Left lobe of liver (tissue), 2 donors: ENCODE measurements around the gene ZNF26. TPM values are rescaled to one million over a fixed set of nuclear protein-coding genes. Genes with fewer than 3 reads are reported as not detected.
A peak's percentile ranks its signal among the peaks of the same experiment; 100 is the strongest.
"Not testable (repeated sequence)": the region's sequence is repeated elsewhere in the genome, so short reads cannot be mapped to it uniquely, and the experiment has no call there.

Experiments used
- ATAC-seq: fragments of 200-7000 bp; cut with Tn5 transposase; one replicate; pipeline ENCODE4 v1.9.1; 2020; ENCODE audit warnings: mild to moderate bottlenecking, moderate library complexity
- DNase-seq: peaks from one replicate; pipeline ENCODE4 v3.0.0-alpha.2; 2020; ENCODE audit warnings: low spot score
- total RNA-seq: library from RNA; stranded (reverse); gene quantifications from one replicate; pipeline ENCODE4 v1.2.1, GENCODE V29; 2021
- donor health status: DM: no; HTN: no; CAD: no; lungs with moderate emphysema.
- donor health status: DM: no; HTN: yes; CAD: no.

ZNF26 gene, protein sequence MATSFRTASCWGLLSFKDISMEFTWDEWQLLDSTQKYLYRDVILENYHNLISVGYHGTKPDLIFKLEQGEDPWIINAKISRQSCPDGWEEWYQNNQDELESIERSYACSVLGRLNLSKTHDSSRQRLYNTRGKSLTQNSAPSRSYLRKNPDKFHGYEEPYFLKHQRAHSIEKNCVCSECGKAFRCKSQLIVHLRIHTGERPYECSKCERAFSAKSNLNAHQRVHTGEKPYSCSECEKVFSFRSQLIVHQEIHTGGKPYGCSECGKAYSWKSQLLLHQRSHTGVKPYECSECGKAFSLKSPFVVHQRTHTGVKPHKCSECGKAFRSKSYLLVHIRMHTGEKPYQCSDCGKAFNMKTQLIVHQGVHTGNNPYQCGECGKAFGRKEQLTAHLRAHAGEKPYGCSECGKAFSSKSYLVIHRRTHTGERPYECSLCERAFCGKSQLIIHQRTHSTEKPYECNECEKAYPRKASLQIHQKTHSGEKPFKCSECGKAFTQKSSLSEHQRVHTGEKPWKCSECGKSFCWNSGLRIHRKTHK
- 5.1 TPM for total RNA-seq

DNA sequence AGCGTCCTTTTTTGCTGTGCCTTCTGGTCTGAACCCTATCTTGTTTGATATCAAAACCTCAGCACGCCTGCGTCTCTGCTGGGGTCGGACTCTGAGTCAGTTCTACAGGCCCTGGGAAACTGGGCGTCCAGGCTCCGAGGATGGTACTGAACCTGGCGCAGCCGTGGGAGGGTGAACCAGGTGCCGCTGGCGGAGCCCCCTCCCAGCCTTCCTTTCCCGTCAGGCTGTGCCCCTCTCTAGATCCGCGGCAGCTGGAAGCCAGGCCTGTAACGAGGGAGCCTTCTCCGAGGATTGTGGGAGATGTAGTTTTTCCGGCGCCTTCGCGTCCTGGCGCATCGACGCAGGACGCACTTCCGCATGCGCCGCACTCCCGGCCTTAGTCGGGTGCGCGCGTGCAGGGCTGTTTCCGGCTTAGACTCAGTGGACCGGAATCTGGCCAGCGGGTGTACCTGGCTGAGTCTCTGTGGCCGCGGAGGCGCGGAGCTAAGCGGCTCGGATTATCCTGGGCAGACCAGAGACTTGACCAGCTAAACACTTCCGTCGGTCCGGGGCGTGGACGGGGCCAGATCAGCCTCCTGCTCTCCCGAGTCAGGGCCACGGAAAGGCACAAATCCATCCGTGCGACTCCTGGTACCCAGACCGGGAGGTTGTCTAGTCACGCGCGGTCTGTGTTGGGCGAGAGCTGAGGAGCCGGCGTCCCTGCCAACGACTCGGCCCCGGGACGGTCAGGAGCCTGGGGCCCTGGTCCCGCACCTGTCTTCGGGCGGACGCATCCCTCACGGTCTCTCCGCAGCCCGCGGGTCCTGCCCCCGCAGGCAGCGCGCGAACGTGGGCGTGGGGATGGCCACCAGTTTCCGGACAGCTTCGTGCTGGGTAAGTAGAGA is at the start of gene ZNF26:
Gene ZNF26, plus strand, starts transcription at position 367 of the 884 bp plus-strand sequence. Its CDS starts 474 bp downstream, at position 841.
- ATAC-seq: peak; percentile 99
- peak; percentile 96 for DNase-seq

DNA sequence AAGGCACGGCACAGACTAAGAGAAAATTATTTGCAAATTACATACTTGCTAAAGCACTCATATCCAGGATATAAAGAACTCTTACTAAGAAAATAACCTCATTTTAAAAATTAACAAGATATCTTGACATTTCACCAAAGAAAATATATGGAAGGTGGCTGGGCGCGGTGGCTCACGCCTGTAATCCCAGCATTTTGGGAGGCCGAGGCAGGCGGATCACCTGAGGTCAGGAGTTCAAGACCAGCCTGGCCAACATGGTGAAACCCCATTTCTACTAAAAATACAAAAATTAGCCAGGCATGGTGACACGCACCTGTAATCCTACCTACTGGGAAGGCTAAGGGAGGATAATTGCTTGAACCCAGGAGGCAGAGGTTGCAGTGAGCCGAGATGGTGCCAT is 49.2 kb upstream of the ZNF26 start:
- DNase-seq, ATAC-seq: not testable (repeated sequence)

DNA sequence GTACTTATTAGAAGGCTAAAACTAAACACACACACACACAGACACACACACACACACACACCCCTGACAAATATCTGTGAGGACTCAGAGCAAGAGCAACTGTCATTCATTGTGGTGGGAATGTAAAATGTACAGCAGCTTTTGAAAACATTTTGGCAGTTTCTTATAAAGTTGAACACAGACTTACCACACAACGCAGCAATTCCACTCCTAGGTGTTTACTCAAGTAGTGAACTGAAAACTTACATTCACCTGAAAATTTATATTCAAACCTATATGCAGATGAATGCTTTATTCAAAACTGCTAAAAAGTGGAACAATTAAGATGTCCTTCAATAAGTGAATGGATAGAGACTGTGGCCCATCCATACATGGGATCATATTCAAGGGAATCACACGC is 48.7 kb upstream of the ZNF26 start:
- DNase-seq (no peak), ATAC-seq (no peak)

DNA sequence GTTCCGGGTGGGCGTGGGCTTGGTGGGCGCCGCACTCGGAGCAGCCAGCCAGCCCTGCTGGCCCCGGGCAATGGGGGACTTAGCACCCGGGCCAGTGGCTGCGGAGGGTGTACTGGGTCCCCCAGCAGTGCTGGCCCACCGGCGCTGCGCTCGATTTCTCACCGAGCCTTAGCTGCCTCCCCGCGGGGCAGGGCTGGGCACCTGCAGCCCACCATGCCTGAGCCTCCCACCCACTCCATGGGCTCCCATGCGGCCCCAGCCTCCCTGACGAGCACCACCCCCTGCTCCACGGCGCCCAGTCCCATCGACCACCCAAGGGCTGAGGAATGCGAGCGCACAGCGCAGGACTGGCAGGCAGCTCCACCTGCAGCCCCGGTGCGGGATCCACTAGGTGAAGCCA is 47.4 kb upstream of the ZNF26 start:
- ATAC-seq, DNase-seq: not testable (repeated sequence)

DNA sequence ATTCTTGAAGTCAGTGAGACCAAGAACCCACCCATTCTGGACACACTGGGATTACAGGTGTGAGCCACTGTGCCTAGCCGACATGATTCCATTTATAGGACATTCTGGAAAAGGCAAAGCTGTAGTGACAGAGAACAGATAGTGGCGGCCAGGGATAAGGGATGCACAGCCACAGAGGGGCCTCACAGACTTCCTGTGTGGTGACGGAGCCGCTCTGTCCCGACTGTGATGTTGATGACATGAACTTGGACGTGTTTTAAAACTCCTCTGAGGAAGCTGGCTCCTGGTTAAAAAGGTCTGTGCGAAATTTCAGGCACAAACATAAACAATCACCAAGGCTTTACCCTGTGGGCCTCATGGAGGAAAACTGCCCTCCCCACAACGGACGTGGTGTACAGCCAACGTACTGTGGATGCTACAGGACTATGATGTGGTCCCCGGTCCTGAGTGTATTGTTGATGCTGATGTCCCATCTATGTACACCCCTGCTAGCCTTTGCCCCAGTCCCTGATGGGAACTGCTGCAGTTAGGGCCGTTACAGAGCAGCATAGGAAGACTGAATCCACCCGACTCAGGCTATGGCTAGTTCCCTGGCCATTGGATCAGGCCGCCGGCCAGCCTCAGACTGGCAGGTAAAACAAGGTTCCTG is 46.0 kb upstream of the ZNF26 start:
- DNase-seq: no peak
- peak; percentile 17 for ATAC-seq

DNA sequence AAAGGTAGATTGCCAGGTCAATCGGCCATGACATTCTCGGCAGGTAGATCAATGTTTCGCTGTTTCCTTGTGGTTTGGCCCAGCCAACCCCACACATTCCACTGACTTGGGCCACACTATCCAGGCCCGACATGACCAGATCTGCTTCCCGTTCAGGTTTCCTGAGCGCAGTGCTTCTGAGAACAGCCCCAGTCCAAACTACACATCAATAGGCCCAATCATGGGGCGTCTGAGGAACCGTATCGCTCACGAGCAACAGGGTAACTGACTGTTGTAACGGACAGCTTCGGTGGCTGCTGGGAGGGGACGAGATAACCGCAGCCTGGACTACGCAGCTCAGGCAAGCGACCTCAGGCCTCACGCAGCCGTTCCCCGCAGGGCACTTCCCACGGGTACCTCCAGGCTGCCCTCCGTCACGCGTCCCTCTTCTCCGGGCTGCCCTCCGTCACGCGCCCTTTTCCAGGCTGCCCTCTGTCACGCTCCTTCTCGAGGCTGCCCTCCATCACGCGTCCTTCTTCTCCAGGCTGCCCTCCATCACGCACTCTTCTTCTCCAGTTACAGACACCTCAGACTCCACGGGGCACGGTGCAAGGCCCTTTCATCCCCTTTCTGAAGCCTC is 44.7 kb upstream of the ZNF26 start:
- DNase-seq: no peak
- ATAC-seq: no peak

DNA sequence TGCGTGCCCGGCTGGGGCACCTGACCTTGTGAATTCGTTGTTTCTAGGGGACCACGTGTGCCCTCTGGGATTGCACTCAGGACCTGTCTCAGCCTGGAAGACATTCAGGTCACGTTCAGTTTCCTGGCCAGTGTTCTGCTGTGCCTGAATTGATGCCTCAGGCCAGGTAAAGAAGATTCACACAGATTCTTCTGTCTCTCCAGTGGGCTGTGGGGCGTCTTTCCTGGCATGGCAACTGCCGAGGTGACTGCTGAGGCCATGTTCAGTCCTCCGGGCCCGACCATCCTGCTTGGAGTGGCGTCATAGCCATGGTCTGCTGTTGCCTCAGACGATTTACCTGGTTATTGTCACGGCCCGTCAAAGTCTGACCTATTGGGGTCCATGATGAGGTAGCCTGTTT is 43.6 kb upstream of the ZNF26 start:
- ATAC-seq (no peak), DNase-seq (no peak)

DNA sequence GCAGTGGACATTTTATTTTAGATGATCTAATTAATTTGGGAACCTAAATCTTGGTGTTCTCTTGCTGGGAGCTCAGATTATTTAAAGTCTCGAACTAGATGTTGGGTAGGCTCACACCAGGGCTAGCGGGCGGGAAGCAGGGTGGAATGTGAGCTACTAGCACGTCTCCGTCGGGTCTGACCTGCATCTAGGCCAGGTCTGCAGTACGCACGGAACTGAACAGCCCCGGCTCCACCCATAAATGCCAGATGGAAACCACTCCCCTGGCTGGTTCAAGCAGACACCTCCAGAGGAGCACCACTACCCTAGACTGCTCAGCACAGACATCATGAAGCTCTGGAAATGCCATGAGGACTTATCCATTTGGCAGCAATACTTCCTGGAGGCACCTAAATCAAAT is 40.4 kb upstream of the ZNF26 start:
- ATAC-seq: no peak
- DNase-seq: peak; percentile 23

DNA sequence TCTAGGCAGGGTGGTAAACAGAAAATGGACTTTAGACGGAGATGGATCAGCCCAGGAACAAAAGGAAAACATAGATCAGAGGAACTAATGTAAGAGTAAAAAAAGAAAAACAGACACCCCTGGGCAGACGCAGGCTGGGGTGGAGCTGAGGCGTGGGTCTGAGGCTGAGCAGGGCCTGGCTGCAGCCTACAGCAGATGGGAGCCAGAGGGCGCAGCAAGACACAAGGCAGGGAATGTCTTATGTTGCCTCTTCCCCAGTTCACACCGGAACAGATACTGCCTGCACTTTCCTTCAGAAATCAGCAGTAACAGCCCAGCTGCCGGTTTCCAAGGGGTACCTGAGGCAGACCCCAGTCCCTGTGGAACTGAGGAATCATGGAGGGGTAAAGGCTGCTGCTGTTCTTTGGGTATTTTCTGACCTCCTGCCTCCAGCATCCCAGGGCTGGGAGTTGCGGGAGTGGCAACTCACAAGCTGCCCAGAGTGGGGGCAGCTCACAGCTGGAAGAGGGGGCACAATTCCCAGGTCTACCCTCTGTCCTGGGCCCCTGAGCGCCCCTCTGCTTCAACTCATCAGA is 39.8 kb upstream of the ZNF26 start:
- DNase-seq: peak; percentile 11
- no peak for ATAC-seq

DNA sequence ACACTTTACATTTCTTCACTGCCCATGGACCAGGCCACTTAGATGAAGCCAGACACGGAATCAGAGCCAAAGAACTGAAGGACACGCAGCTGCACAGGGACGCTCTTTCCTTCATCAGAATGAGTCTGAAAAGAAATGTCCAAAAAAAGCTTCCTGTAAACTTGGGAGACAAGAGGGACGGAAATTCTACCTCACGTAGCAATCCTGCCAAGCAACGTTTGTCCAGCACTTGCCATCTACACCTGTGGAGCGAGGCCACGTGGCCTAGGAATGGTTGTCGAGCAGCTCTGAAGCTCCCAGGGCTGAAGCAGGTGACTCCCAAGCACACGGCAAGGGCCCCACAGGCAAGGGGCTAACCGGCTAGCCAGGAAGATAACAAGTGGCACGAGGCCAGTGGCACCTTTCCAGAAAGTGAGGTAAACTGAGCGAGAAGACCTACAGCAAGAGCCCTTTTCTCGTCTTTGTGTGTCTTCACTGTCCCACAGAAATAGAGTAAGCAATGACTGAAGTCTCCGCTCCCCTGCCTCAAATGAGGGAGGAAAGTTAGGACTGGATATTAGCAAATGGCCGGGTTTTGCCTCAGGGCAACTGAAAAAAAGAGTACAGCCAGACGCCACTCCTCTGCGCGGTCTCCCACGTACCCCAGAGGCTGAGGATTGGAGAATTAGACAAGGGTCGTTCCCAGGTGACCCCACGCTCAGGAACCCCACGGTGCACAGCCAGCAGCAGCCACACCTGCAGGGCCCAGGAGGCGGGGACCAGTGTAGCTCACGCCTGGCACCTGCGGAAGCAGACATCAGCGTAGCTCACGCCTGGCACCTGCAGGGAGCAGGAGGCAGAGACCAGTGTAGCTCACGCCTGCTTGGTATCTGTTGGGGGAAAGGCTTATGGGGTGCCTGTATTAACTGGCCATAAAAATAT is 37.8 kb upstream of the ZNF26 start:
- DNase-seq (no peak), ATAC-seq (no peak)

DNA sequence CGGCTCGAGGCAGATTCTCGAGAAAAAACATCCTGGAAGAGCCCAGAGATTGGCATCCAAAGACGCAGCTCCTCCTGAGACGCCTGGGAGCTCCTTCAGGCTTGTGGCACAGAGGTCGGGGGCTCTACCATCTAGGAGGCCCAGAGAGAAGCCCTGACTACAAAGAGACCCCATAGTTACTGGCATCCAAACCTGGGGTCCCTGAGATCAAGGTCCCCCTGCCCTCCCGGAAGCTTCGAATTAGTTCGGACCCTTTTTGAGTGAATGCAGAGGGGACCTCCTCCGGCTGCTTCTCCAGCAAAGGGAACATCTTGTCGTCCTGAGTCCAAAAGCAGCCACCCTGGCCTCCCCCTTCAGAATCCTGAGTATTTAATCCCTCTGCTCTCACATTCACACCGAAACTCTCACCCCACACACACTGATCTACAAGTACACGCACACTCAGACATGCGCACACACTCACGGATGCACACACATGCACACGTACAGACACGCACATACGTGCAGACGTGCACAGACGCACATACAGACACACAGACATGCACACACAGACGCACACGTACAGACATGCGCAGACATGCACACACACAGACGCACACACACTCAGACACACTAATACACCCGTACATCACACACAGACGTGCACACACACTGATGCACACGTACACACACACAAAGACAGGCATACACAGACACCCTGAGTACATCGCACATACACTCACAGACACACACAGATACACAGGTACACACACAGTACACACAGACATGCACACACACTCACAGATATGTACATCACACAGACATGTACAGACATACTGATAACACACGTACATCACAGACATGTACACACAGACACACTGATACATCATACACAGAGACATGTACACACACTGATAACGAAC is 36.0 kb upstream of the ZNF26 start:
- ATAC-seq: no peak
- DNase-seq: no peak

DNA sequence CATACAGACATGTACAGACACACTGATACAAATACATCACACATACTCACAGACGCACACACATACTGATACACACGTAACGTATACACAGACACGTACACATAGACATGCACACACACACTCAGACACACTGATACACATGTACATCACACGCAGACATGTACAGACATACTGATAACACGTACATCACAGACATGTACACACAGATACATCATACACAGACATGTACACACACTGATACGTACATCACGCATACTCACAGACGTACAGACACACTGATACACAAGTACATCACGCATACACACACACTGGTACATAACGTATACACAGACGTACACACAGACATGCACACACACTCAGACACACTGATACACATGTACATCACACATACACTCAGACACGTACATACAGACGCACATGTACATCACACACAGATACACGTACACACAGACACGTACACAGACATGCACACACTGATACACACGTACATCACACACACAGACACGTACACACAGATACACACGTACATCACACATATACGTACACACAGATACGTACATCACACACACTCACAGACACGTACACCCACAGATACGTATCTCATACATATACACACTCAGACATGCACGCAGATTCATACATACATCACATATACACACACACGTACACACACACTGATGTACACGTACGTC is 35.2 kb upstream of the ZNF26 start:
- ATAC-seq: no peak
- no peak for DNase-seq

DNA sequence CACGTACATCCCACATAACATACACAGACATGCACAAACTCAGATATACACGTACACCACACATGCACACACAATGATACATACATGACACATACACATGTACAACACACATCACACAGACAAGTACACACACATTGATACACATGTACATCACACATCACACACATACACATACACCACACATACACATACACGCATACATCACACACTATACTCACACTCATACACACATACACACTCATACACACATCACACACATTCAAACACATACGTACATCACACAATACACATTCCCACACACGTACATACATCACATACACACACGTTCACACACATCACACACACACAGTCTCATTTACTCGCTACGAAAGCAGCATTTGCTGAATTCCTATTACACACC is 34.5 kb upstream of the ZNF26 start:
- DNase-seq (no peak), ATAC-seq (no peak)

DNA sequence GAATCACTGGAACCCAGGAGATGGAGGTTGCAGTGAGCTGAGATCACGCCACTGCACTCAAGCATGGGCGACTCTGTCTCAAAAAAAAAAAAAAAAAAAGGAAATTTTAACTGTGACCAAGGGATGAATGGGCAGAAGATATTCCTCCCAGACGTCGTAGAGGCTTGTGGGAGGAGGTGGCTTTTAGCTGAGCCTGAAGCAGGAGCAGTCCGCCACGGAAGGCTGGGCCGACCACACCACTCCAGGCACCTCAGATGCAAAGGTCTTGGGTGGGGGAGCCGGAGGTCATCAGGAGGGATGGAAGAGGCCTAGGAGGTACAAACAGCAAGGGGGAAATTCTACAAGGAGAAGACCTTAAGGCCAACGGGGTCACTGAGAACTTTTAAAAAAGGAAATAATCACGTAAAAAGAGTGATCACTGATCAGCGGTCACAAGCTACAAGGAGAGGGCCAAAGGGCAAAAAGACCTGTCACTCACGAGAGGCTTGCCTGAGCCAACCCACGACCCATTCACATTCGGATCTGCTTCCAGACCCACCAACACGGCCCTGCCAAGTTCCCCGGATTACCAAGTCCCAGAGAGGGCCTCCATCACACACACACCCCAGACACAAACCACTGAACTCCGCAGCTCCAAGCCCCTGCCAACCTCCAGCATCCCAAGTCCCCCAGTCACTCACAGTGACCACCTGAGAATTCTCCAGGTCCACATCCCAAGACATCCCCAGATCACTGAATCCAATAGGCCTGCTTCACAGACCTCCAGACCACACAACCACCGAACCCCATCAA is 33.6 kb upstream of the ZNF26 start:
- DNase-seq (no peak), ATAC-seq (no peak)

DNA sequence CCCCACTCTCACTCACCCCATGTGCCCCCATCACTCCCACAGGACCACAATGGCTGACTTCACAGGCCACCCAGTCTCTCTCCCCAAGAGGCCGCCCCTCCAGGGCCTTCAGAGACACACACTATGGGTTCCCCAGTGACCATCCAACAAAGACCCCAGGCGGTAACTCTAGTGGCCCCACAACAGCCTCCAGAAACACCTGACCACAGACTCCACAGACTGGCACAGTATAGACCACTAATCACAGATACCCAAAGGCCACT is 33.1 kb upstream of the ZNF26 start:
- DNase-seq (no peak), ATAC-seq (no peak)

DNA sequence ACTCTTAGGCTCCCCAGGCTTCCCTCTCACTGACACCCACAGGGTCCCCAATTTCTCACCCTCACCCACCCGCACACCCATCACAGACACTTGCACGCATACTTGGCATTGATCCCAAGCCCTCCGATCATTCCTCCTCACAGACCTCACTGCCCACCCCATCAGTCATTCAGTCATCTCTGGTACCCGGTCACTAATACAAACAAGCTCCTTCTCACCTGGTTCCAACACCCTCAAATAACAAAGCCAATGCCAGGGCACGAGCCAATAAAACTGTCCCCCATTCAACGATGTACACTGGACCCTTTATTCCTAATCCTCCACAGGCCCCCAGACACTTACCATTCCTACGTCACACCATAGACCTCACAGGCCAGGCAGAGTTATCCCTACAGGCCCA is 32.4 kb upstream of the ZNF26 start:
- ATAC-seq: no peak
- no peak for DNase-seq

DNA sequence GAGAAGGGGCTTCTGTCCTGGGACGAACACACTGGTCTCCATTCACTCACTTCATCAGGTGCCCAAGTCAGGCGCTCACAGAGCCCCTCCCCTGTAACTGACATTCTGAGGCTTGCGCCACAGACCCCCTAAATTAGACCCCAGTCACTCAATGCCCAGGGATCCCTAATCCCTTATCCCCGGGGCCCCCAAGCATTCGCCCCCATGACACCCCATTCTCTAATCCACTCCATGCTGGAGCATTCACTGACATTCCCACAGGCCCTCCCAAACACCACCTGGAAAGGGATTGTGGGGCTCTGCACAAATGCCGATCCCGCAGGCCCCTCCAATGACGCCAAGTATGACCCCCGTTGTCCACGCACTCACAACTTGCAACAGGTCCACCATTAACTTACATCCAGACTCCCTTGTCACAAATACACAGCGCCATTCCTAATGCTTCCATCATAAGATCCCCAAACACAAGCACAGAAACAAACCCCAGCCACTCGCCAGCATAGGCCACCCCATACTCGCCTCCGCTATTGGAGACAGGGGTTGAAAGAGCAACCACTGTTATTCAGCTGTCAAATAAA is 31.6 kb upstream of the ZNF26 start:
- ATAC-seq: no peak

More for the DNA sequence above, 31.6 kb upstream of the ZNF26 start:
- no peak for DNase-seq
